IMR-90 (cell line): ENCODE data around the gene MAPKAP1. TPM values are rescaled to one million over a fixed set of nuclear protein-coding genes. Genes with fewer than 3 reads are reported as not detected.

Source experiments
- ATAC-seq: fragments of 200-7000 bp; cut with Tn5 transposase; 2 replicates; pipeline ENCODE4 v1.9.1; 2020; ENCODE audit warnings: low read depth, mild to moderate bottlenecking, moderate library complexity
- BruUV-seq: library from RNA; stranded (reverse); fragments of 400-500 nt; replicated peaks from 2 replicates; lab custom pipeline; 2021; lab: Mats Ljungman, UMichigan
- CTCF ChIA-PET: fragments of 300-600 bp; formaldehyde crosslinking; extraction: SDS; loops from one replicate; lab custom pipeline; 2021; ENCODE audit warnings: antibody characterized with exemption; lab: Yijun Ruan, JAX
- POLR2A ChIA-PET: fragments of 300-600 bp; sonication (Branson Sonifier 250); formaldehyde crosslinking; loops from one replicate; lab custom pipeline; 2022; ENCODE audit warnings: antibody characterized with exemption; ENCODE audit not compliant: unreplicated experiment; lab: Charles Lee
- DNase-seq: peaks from one replicate; pipeline ENCODE4 v3.0.0; 2013
- H2AFZ ChIP-seq: replicated peaks from 2 replicates; pipeline ENCODE3; 2013; ENCODE audit warnings: low read length, mild to moderate bottlenecking; ENCODE audit not compliant: poor library complexity
- H2AK5ac ChIP-seq: 2 replicates; pipeline ENCODE4 v1.6.1; 2013; ENCODE audit warnings: low read depth, low read length, inconsistent platforms
- H2AK9ac ChIP-seq: replicated peaks from 2 replicates; pipeline ENCODE3; 2013; ENCODE audit warnings: mild to moderate bottlenecking, low read depth, low read length, moderate library complexity; ENCODE audit not compliant: poor library complexity
- H2BK120ac ChIP-seq: 2 replicates; pipeline ENCODE4 v1.6.1; 2013; ENCODE audit warnings: low read depth, low read length, inconsistent platforms
- H2BK15ac ChIP-seq: 3 replicates; pipeline ENCODE4 v1.6.1; 2013; ENCODE audit warnings: low read depth, low read length, inconsistent platforms
- H2BK20ac ChIP-seq: 2 replicates; pipeline ENCODE4 v1.6.1; 2013; ENCODE audit warnings: low read depth, mild to moderate bottlenecking, inconsistent platforms, low read length, moderate library complexity
- H2BK5ac ChIP-seq: 2 replicates; pipeline ENCODE4 v1.6.1; 2013; ENCODE audit warnings: mild to moderate bottlenecking, low read depth, low read length, inconsistent platforms; ENCODE audit not compliant: poor library complexity, severe bottlenecking
- H3K14ac ChIP-seq: replicated peaks from 2 replicates; pipeline ENCODE4 v1.6.1; 2013; ENCODE audit warnings: low read depth, low read length, inconsistent platforms
- H3K18ac ChIP-seq: 2 replicates; pipeline ENCODE4 v1.6.1; 2013; ENCODE audit warnings: low read depth, low read length, control low read depth
- H3K23ac ChIP-seq: 2 replicates; pipeline ENCODE4 v1.6.1; 2013; ENCODE audit warnings: low read depth, low read length, inconsistent platforms
- H3K27ac ChIP-seq: 2 replicates; pipeline ENCODE4 v1.5.1; 2013; ENCODE audit warnings: mild to moderate bottlenecking, control low read depth, low read length; ENCODE audit not compliant: insufficient read depth
- H3K27me3 ChIP-seq: 2 replicates; pipeline ENCODE4 v1.6.1; 2013; ENCODE audit warnings: low read length; ENCODE audit not compliant: control insufficient read depth, insufficient read depth
- H3K36me3 ChIP-seq: 2 replicates; pipeline ENCODE4 v1.6.1; 2013; ENCODE audit warnings: low read length, mixed read lengths; ENCODE audit not compliant: control insufficient read depth, insufficient read depth
- H3K4ac ChIP-seq: 2 replicates; pipeline ENCODE4 v1.6.1; 2013; ENCODE audit warnings: low read depth, low read length, inconsistent platforms
- H3K4me1 ChIP-seq: 2 replicates; pipeline ENCODE4 v1.6.1; 2013; ENCODE audit warnings: low read length, mixed read lengths; ENCODE audit not compliant: control insufficient read depth, insufficient read depth
- H3K4me2 ChIP-seq: 2 replicates; pipeline ENCODE4 v1.6.1; 2013; ENCODE audit warnings: low read depth, mild to moderate bottlenecking, control low read depth, low read length, moderate library complexity
- H3K4me3 ChIP-seq: 2 replicates; pipeline ENCODE4 v1.5.1; 2013; ENCODE audit warnings: low read depth, mild to moderate bottlenecking, control low read depth, low read length, moderate library complexity; ENCODE audit not compliant: insufficient read depth
- H3K56ac ChIP-seq: 2 replicates; pipeline ENCODE4 v1.6.1; 2013; ENCODE audit warnings: low read length, inconsistent platforms; ENCODE audit not compliant: insufficient read depth; ENCODE audit errors: extremely low read depth
- H3K79me1 ChIP-seq, 2 experiments: 2 replicates each; pipeline ENCODE4 v1.6.1; 2013; ENCODE audit warnings: low read length in 2 of 2, inconsistent platforms in 1 of 2, low read depth in 1 of 2
- H3K9ac ChIP-seq: 2 replicates; pipeline ENCODE4 v1.6.1; 2013; ENCODE audit warnings: low read depth, low read length, control low read depth
- H3K9me1 ChIP-seq: 2 replicates; pipeline ENCODE4 v1.6.1; 2013; ENCODE audit warnings: low read length, inconsistent platforms; ENCODE audit not compliant: insufficient read depth
- H3K9me3 ChIP-seq: 2 replicates; pipeline ENCODE4 v1.6.1; 2013; ENCODE audit warnings: low read length; ENCODE audit not compliant: control insufficient read depth, insufficient read depth
- H4K20me1 ChIP-seq: 2 replicates; pipeline ENCODE4 v1.6.1; 2013; ENCODE audit warnings: low read length, inconsistent platforms; ENCODE audit not compliant: insufficient read depth
- H4K5ac ChIP-seq: 2 replicates; pipeline ENCODE4 v1.6.1; 2013; ENCODE audit warnings: mild to moderate bottlenecking, low read depth, low read length, control low read depth
- H4K8ac ChIP-seq, 2 experiments: 2 replicates each; pipeline ENCODE4 v1.6.1; 2013; ENCODE audit warnings: low read depth in 2 of 2, low read length in 2 of 2, control low read depth in 1 of 2, inconsistent platforms in 1 of 2
- H4K91ac ChIP-seq: 2 replicates; pipeline ENCODE4 v1.6.1; 2013; ENCODE audit warnings: low read depth, low read length, inconsistent platforms; ENCODE audit not compliant: insufficient read depth
- BHLHE40 ChIP-seq: fragments of 150-350 bp; IDR thresholded peaks from 2 replicates; pipeline ENCODE4 v1.6.1; 2016; ENCODE audit warnings: mild to moderate bottlenecking, low read depth, low read length
- CEBPB ChIP-seq: IDR thresholded peaks from 2 replicates; pipeline ENCODE4 v1.6.1; 2012; ENCODE audit warnings: low read depth, low read length, improper control_type of control experiment
- CHD1 ChIP-seq: IDR thresholded peaks from 2 replicates; pipeline ENCODE4 v1.6.1; 2012; ENCODE audit warnings: low read depth, low read length, improper control_type of control experiment
- ELK1 ChIP-seq: fragments of 150-350 bp; IDR thresholded peaks from 2 replicates; pipeline ENCODE4 v1.6.1; 2016; ENCODE audit warnings: low read depth, mild to moderate bottlenecking, low read length, moderate library complexity, borderline replicate concordance
- FOS ChIP-seq: fragments of 150-350 bp; IDR thresholded peaks from 2 replicates; pipeline ENCODE4 v1.6.1; 2016; ENCODE audit warnings: low read depth, low read length
- MAFK ChIP-seq: IDR thresholded peaks from 2 replicates; pipeline ENCODE4 v1.6.1; 2012; ENCODE audit warnings: low read depth, low read length, improper control_type of control experiment
- MAZ ChIP-seq: IDR thresholded peaks from 2 replicates; pipeline ENCODE4 v1.6.1; 2012; ENCODE audit warnings: low read depth, mild to moderate bottlenecking, low read length, improper control_type of control experiment, moderate library complexity, borderline replicate concordance
- MXI1 ChIP-seq: IDR thresholded peaks from 2 replicates; pipeline ENCODE4 v1.6.1; 2012; ENCODE audit warnings: low read depth, mild to moderate bottlenecking, low read length, moderate library complexity, borderline replicate concordance
- NFE2L2 ChIP-seq: fragments of 150-350 bp; IDR thresholded peaks from 2 replicates; pipeline ENCODE4 v1.6.1; 2016; ENCODE audit warnings: low read depth, mild to moderate bottlenecking, low read length
- POLR2A ChIP-seq: IDR thresholded peaks from 2 replicates; pipeline ENCODE4 v1.6.1; 2012; ENCODE audit warnings: mild to moderate bottlenecking, low read depth, low read length
- RAD21 ChIP-seq: IDR thresholded peaks from 2 replicates; pipeline ENCODE4 v1.6.1; 2012; ENCODE audit warnings: low read length, improper control_type of control experiment
- RCOR1 ChIP-seq: IDR thresholded peaks from 2 replicates; pipeline ENCODE4 v1.6.1; 2012; ENCODE audit warnings: mild to moderate bottlenecking, low read length, improper control_type of control experiment; ENCODE audit not compliant: insufficient replicate concordance
- RFX5 ChIP-seq: IDR thresholded peaks from 2 replicates; pipeline ENCODE4 v1.8.0; 2012; ENCODE audit warnings: low read depth, mild to moderate bottlenecking, low read length, moderate library complexity
- SMC3 ChIP-seq: fragments of 150-350 bp; IDR thresholded peaks from 2 replicates; pipeline ENCODE4 v1.6.1; 2016; ENCODE audit warnings: low read depth, mild to moderate bottlenecking, antibody characterized with exemption, low read length, moderate library complexity
- whole genome bisulfite sequencing, 2 experiments: methylation state at CpG; one replicate each; pipeline versions ENCODE4 v1.1.5 to v1.1.7; 2013; ENCODE audit warnings: missing lambda C conversion rate in 2 of 2; ENCODE audit not compliant: insufficient read length in 1 of 2; ENCODE audit errors: extremely low coverage in 2 of 2; 5-methylcytosine and 5-hydroxymethylcytosine counted together
- dilution Hi-C: fragments of 300-500 bp; cut with HindIII; formaldehyde crosslinking; loops from one replicate; pipeline ENCODE4 v1.14.3; 2018; ENCODE audit warnings: low sequenced_read_pairs; ENCODE audit not compliant: unreplicated experiment
- in situ Hi-C: fragments of 300-500 bp; cut with MboI; formaldehyde crosslinking; loops from 3 replicates; pipeline ENCODE4 v1.14.3; 2019; ENCODE audit warnings: low sequenced_read_pairs, inconsistent platforms, mixed read lengths
- intact Hi-C: fragments of 100-400 bp; cut with micrococcal nuclease; formaldehyde crosslinking; loops from 2 replicates; pipeline ENCODE4 v1.10.0; 2022
- polyA plus RNA-seq, 3 experiments: library from polyadenylated mRNA; depleted of rRNA; stranded (reverse); fragments of >200 nt; gene quantifications; 2 replicates each; pipeline ENCODE4 v1.2.3, GENCODE V29; 2012; ENCODE audit warnings: low replicate concordance in 1 of 3
- total RNA-seq: library from RNA; depleted of rRNA; stranded (reverse); fragments of >200 nt; gene quantifications from 2 replicates; pipeline ENCODE4 v1.2.3, GENCODE V29; 2012
- TF ChIP-seq, protein P1 (sequence below): fragments of 150-350 bp; IDR thresholded peaks from 2 replicates; pipeline ENCODE4 v1.6.1; 2017; ENCODE audit warnings: mild to moderate bottlenecking, antibody characterized with exemption, low read length, low read depth
- TF ChIP-seq, protein P2 (sequence below): conservative IDR thresholded peaks from 2 replicates; pipeline ENCODE4 v1.5.1; 2012; ENCODE audit warnings: mild to moderate bottlenecking, low read depth, low read length, improper control_type of control experiment

Gene MAPKAP1
- total and polyA plus RNA-seq, 2 of the 4 experiments (the other 2 are of a cell fraction), result 87.2 to 158 TPM

DNA sequence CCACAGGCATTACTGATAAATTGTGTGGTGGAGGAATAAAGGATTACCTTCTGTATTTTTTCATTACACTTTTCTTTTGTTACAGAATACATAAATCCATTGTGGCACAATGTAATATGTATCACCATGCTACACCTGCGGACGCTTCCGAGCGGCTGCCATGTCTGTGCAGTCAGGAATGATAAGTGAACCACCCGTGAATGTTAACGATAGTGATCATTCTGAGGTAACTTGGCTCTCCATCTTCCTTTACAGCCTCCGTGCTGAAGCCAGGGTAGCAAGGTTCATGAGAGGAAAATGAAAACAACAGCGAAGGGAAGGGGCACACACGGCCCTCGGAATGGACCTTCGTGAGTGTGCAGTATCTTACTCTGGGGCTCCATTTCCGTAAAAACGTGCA is 161.2 kb downstream of the MAPKAP1 start:
- Histone ChIP-seq H4K20me1 (peaks cover 24% of the 10 kb centered on the region; the same call in 1 of the 2 replicates), H2AFZ (no peak overlapping the region), H2BK120ac (no peak overlapping the region), H3K4me2 (no peak overlapping the region), H3K36me3 (peaks cover 4% of the 10 kb centered on the region), H3K27me3 (no peaks in the 10 kb centered on the region), H3K18ac (peak overlapping the region; percentile 27), H4K8ac (no peak overlapping the region; a peak in 1 of 4 replicates), H3K4me3 (no peak overlapping the region), H2AK9ac (no peak overlapping the region), H4K91ac (no peak overlapping the region; the same call in 1 of the 2 replicates), H3K9me1 (peaks cover 22% of the 10 kb centered on the region), H3K56ac (no peak overlapping the region), H3K4me1 (peaks cover 17% of the 10 kb centered on the region), H3K9me3 (no peaks in the 10 kb centered on the region), H2AK5ac (peak overlapping the region; percentile 70; the same call in 1 of the 2 replicates), H3K4ac (peak overlapping the region; percentile 29), H2BK15ac (peak overlapping the region; percentile 73; the same call in 1 of the 3 replicates), H3K23ac (no peak overlapping the region), H3K14ac (peak overlapping the region; percentile 23; the same call in 1 of the 2 replicates), H2BK20ac (no peak overlapping the region), H2BK5ac (no peak overlapping the region), H4K5ac (no peak overlapping the region; the same call in 1 of the 2 replicates), H3K9ac (no peak overlapping the region), H3K79me1 (peaks cover 22 to 44% of the 10 kb centered on the region in 2 experiments), H3K27ac (peak overlapping the region; percentile 24; the same call in 1 of the 2 replicates)
- ChIA-PET CTCF (interaction anchor here (0.6 kb wide), 1 partner anchor 10 kb away, joined by 3 read pairs; no protein-coding TSS in a partner anchor), POLR2A (no interaction called here)
- TF ChIP-seq, protein P1, sequence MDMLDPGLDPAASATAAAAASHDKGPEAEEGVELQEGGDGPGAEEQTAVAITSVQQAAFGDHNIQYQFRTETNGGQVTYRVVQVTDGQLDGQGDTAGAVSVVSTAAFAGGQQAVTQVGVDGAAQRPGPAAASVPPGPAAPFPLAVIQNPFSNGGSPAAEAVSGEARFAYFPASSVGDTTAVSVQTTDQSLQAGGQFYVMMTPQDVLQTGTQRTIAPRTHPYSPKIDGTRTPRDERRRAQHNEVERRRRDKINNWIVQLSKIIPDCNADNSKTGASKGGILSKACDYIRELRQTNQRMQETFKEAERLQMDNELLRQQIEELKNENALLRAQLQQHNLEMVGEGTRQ, result no peak
- TF ChIP-seq POLR2A, result no peak
- TF ChIP-seq CHD1, result no peak
- TF ChIP-seq MXI1, result no peak
- TF ChIP-seq, protein P2, sequence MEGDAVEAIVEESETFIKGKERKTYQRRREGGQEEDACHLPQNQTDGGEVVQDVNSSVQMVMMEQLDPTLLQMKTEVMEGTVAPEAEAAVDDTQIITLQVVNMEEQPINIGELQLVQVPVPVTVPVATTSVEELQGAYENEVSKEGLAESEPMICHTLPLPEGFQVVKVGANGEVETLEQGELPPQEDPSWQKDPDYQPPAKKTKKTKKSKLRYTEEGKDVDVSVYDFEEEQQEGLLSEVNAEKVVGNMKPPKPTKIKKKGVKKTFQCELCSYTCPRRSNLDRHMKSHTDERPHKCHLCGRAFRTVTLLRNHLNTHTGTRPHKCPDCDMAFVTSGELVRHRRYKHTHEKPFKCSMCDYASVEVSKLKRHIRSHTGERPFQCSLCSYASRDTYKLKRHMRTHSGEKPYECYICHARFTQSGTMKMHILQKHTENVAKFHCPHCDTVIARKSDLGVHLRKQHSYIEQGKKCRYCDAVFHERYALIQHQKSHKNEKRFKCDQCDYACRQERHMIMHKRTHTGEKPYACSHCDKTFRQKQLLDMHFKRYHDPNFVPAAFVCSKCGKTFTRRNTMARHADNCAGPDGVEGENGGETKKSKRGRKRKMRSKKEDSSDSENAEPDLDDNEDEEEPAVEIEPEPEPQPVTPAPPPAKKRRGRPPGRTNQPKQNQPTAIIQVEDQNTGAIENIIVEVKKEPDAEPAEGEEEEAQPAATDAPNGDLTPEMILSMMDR, result no peak
- no peak for TF ChIP-seq FOS
- TF ChIP-seq SMC3, result no peak
- no peak for TF ChIP-seq RFX5
- TF ChIP-seq RCOR1, result no peak
- no peak for TF ChIP-seq RAD21
- no peak for TF ChIP-seq CEBPB
- TF ChIP-seq MAZ, result no peak
- TF ChIP-seq MAFK, result no peak
- TF ChIP-seq NFE2L2, result no peak
- no peak for TF ChIP-seq ELK1
- TF ChIP-seq BHLHE40, result no peak
- WGBS, 2 experiments, result 91% methylated on average over 6 of the region's 13 CpGs; no CpG with 5 or more reads in 1 of the 2 experiments
- BruUV-seq, result no TSS peak
- DNase-seq, result no peak
- dilution Hi-C loops, result no loop called here
- in situ Hi-C loops, result no loop called here
- no peak for ATAC-seq
- intact Hi-C loops, result loop anchor here (5.0 kb wide), 1 partner anchor 84 kb away; no protein-coding TSS in a partner anchor
